Smooth muscle cell (in vitro differentiated cells): ENCODE data around the gene PFKFB4. TPM values are rescaled to one million over a fixed set of nuclear protein-coding genes. Genes with fewer than 3 reads are reported as not detected.

Source experiments
- DNase-seq: peaks from one replicate; lab custom pipeline; 2025; ENCODE audit not compliant: unreplicated experiment; lab: John Stamatoyannopoulos, UW
- H2AFZ ChIP-seq: fragments of 200-600 bp; sonication (generic); 2 replicates; pipeline ENCODE4 v1.6.0; 2016; ENCODE audit warnings: antibody characterized with exemption, low read depth, mild to moderate bottlenecking
- H3F3A ChIP-seq: fragments of 200-600 bp; sonication (generic); 2 replicates; pipeline ENCODE4 v1.6.0; 2017; ENCODE audit warnings: antibody characterized with exemption, low read depth
- H3K27ac ChIP-seq: fragments of 200-600 bp; sonication (generic); 2 replicates; pipeline ENCODE4 v1.5.1; 2016; ENCODE audit warnings: low read depth, mild to moderate bottlenecking
- H3K27me3 ChIP-seq: fragments of 200-600 bp; sonication (generic); 2 replicates; pipeline ENCODE4 v1.6.1; 2016; ENCODE audit warnings: low read depth, mild to moderate bottlenecking
- H3K36me3 ChIP-seq: fragments of 200-600 bp; sonication (generic); 2 replicates; pipeline ENCODE4 v1.5.1; 2016; ENCODE audit warnings: low read depth
- H3K4me1 ChIP-seq: fragments of 200-600 bp; sonication (generic); 2 replicates; pipeline ENCODE4 v1.5.1; 2016; ENCODE audit warnings: low read depth
- H3K4me2 ChIP-seq: fragments of 200-600 bp; sonication (generic); 2 replicates; pipeline ENCODE4 v1.6.0; 2016; ENCODE audit warnings: mild to moderate bottlenecking
- H3K4me3 ChIP-seq: fragments of 200-600 bp; sonication (generic); 2 replicates; pipeline ENCODE4 v1.5.1; 2016; ENCODE audit warnings: mild to moderate bottlenecking
- H3K79me2 ChIP-seq: fragments of 200-600 bp; sonication (generic); 2 replicates; pipeline ENCODE4 v1.6.0; 2016; ENCODE audit warnings: low read depth, mild to moderate bottlenecking
- H3K9ac ChIP-seq: fragments of 200-600 bp; sonication (generic); 2 replicates; pipeline ENCODE4 v1.6.0; 2016; ENCODE audit warnings: low read depth
- H3K9me3 ChIP-seq: fragments of 200-600 bp; sonication (generic); replicated peaks from 2 replicates; pipeline ENCODE4 v1.5.1; 2016; ENCODE audit warnings: low read depth
- H4K20me1 ChIP-seq: fragments of 200-600 bp; sonication (generic); 2 replicates; pipeline ENCODE4 v1.6.0; 2016; ENCODE audit warnings: low read depth
- CTCF ChIP-seq: fragments of 200-600 bp; sonication (generic); IDR thresholded peaks from 2 replicates; pipeline ENCODE4 v1.5.1; 2017; ENCODE audit warnings: borderline replicate concordance, mild to moderate bottlenecking, antibody characterized with exemption; ENCODE audit not compliant: insufficient read depth, poor library complexity, severe bottlenecking
- WGBS: methylation state at CpG from one replicate; pipeline ENCODE4 v1.1.7; 2016; ENCODE audit warnings: low lambda C conversion rate; 5-methylcytosine and 5-hydroxymethylcytosine counted together
- polyA plus RNA-seq: library from polyadenylated mRNA; unstranded; fragments of >200 nt; fragmentation: Nextera tagmentation; extraction: Ambion mirVana; gene quantifications from 2 replicates; pipeline ENCODE4 v1.2.1, GENCODE V29; 2016
- total RNA-seq: library from RNA; depleted of rRNA; stranded (reverse); fragments of >200 nt; gene quantifications from 2 replicates; pipeline ENCODE4 v1.2.3, GENCODE V29; 2014

Gene PFKFB4
- total and polyA plus RNA-seq, 2 experiments from 2014 or later, result 37.4 to 48.8 TPM

GRCh38 chr3:48568476-48568875 lies 11.9 kb upstream of the PFKFB4 start:
- no peak for TF ChIP-seq CTCF
- Histone ChIP-seq H3K4me3 (no peak overlapping the region), H3K79me2 (no peaks in the 10 kb centered on the region), H3K27ac (no peak overlapping the region), H4K20me1 (no peaks in the 10 kb centered on the region), H3K9me3 (no peaks in the 10 kb centered on the region), H3K36me3 (no peaks in the 10 kb centered on the region), H3K4me1 (peaks cover 4% of the 10 kb centered on the region), H3K27me3 (no peaks in the 10 kb centered on the region), H3F3A (peaks cover 5% of the 10 kb centered on the region), H3K4me2 (no peak overlapping the region), H3K9ac (no peak overlapping the region), H2AFZ (no peak overlapping the region)
- DNase-seq, result no peak
- 96% methylated on average over 7 of the region's 7 CpGs for WGBS

- H2AFZ ChIP-seq, result no peak overlapping the region
- WGBS, result 97% methylated on average over 10 of the region's 11 CpGs
- H3K4me1 ChIP-seq, result peaks cover 12% of the 10 kb centered on the region
- no peak for DNase-seq
- H3K27ac ChIP-seq, result no peak overlapping the region
- no peak overlapping the region for H3K9ac ChIP-seq
- no peaks in the 10 kb centered on the region for H3K79me2 ChIP-seq
- no peaks in the 10 kb centered on the region for H4K20me1 ChIP-seq
- H3K27me3 ChIP-seq, result no peaks in the 10 kb centered on the region
- no peaks in the 10 kb centered on the region for H3K36me3 ChIP-seq
- no peak overlapping the region for H3K4me2 ChIP-seq
- TF ChIP-seq CTCF, result no peak
- H3K9me3 ChIP-seq, result no peaks in the 10 kb centered on the region
- H3F3A ChIP-seq, result peaks cover 5% of the 10 kb centered on the region
- no peak overlapping the region for H3K4me3 ChIP-seq
These were observed 10.9 kb upstream of the PFKFB4 start for GRCh38 chr3:48567500-48567899.

GRCh38 chr3:48567090-48567489 lies 10.5 kb upstream of the PFKFB4 start:
- TF ChIP-seq CTCF, result no peak
- no peak overlapping the region for H3K27ac ChIP-seq
- H4K20me1 ChIP-seq, result no peaks in the 10 kb centered on the region
- no peak overlapping the region for H3K9ac ChIP-seq
- no peaks in the 10 kb centered on the region for H3K79me2 ChIP-seq
- peaks cover 12% of the 10 kb centered on the region for H3K4me1 ChIP-seq
- H3K27me3 ChIP-seq, result no peaks in the 10 kb centered on the region
- no peak overlapping the region for H3K4me3 ChIP-seq
- no peak overlapping the region for H2AFZ ChIP-seq
- H3F3A ChIP-seq, result peaks cover 5% of the 10 kb centered on the region
- 94% methylated on average over 4 of the region's 5 CpGs for WGBS
- no peaks in the 10 kb centered on the region for H3K9me3 ChIP-seq
- no peaks in the 10 kb centered on the region for H3K36me3 ChIP-seq
- no peak for DNase-seq
- no peak overlapping the region for H3K4me2 ChIP-seq

DNA sequence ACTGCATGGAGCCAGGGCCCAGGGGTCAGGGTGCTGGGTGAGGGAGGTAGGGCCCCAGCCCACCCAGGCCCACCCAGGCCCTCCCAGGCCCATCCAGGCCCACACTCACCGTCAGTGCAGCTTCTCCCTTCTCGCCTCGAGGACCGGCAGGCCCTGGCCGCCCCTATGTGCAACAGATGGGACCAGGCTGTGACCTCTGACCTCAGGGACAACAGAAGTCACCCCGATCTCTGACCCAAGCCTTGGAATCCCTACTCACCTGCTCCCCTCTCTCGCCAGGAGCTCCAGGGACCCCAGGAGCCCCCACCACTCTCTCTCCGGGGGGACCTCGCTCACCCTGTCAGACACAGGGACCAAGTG lies 9.8 kb upstream of the PFKFB4 start:
- H3K27me3 ChIP-seq, result no peaks in the 10 kb centered on the region
- H3K9ac ChIP-seq, result no peak overlapping the region
- WGBS, result 87% methylated on average over 6 of the region's 9 CpGs
- no peak overlapping the region for H3K4me2 ChIP-seq
- peaks cover 11% of the 10 kb centered on the region for H3F3A ChIP-seq
- H3K4me1 ChIP-seq, result peaks cover 15% of the 10 kb centered on the region
- peak overlapping the region; percentile 42 for H3K27ac ChIP-seq
- no peak overlapping the region for H2AFZ ChIP-seq
- no peaks in the 10 kb centered on the region for H3K36me3 ChIP-seq
- H3K9me3 ChIP-seq, result no peaks in the 10 kb centered on the region
- no peak for TF ChIP-seq CTCF
- no peak overlapping the region for H3K4me3 ChIP-seq
- H4K20me1 ChIP-seq, result no peaks in the 10 kb centered on the region
- no peaks in the 10 kb centered on the region for H3K79me2 ChIP-seq
- no peak for DNase-seq
